Left cardiac atrium (tissue), 4 donors: ENCODE results near the gene TUBB6. TPM values are rescaled to one million over a fixed set of nuclear protein-coding genes. Genes with fewer than 3 reads are reported as not detected.

Experiments
- ATAC-seq, 2 donors: fragments of 200-7000 bp; cut with Tn5 transposase; one replicate each; pipeline ENCODE4 v1.9.1; 2020; ENCODE audit warnings: mild to moderate bottlenecking in 2 of 2, moderate library complexity in 2 of 2
- DNase-seq: peaks from one replicate; pipeline ENCODE4 v3.0.0-alpha.2; 2020
- intact Hi-C, 2 donors: fragments of 100-400 bp; cut with DNase I; formaldehyde crosslinking; loops; one replicate each; pipeline versions ENCODE4 v1.14.1 to v1.15.1; 2022 to 2023
- long read RNA-seq: library from polyadenylated mRNA; unstranded; transcript quantifications from one replicate; pipeline ENCODE4 v2.0.0, GENCODE V29; 2021
- total RNA-seq, 2 donors: library from RNA; stranded (reverse); fragmentation: NEBNext Ultra II Directional; extraction: Animal tissue kit (Norgen Biotek cat#: 25700); gene quantifications; one replicate each; pipeline ENCODE4 v1.2.1, GENCODE V29; 2021
- donor health status: DM: no; HTN: yes; CAD: no.
- donor health status: DM: no; HTN: yes; CAD: no; lungs with severe emphysema.
- donor health status: DM: yes; HTN: yes; CAD: no.
- donor health status: Dilated cardiomyopathy.

The TUBB6 gene
- 100 to 1,000 TPM; 211 to 254 TPM for total RNA-seq
- long read RNA-seq, transcript TUBB6-202 (3 exons, 2,163 nt) = minor isoform, 9 of 401 reads
- long read RNA-seq, transcript TUBB6-213 (4 exons, 1,017 nt) = minor isoform, 9 of 401 reads
- long read RNA-seq, transcript TUBB6-203 (4 exons, 788 nt) = minor isoform, 7 of 401 reads
- long read RNA-seq, transcript TUBB6-201 (4 exons, 2,064 nt) = major isoform, 346 of 401 reads
- long read RNA-seq, partial matches to known transcripts = 18 of 401 reads
- long read RNA-seq, other reads (novel, unspliced or antisense) = 5 of 401 reads

DNA sequence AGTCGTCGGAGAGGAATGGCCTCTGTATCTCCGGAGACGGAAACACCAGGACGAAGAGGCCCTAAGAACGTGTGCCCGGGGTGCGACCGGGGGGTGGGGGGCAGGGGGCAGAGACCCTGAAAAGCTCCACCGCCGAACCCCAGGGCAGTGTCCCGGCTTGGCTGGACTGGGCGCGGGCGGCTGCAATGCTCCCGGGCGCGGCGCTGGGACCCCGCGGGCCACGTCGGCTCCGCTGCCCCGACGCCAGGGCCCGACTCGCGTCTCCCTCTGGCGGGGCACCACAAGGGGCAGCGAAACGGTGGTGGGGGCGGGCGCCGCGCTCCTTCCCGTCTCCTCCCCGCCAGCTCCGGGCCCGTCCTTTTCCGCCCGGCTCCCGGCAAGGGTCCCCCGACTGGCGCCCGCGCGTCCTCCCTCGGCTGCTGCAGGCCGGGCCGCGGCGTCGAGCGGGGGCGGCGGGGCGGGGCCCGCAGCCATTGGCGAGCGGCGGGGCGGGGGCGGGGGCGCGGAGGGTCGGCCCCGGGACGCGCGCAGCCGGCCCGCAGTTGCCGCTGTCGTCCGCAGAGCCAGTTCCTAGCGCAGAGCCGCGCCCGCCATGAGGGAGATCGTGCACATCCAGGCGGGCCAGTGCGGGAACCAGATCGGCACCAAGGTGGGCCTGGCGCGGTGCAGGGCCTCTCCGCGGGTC is at the start of gene TUBB6:
Gene TUBB6, plus strand, starts transcription at position 541 of the 685 bp plus-strand sequence. Its CDS starts 52 bp downstream, at position 593.
- DNase-seq (peak; percentile 88), ATAC-seq (peak; percentile 77 to 85)
- intact Hi-C loops = no loop called here

DNA sequence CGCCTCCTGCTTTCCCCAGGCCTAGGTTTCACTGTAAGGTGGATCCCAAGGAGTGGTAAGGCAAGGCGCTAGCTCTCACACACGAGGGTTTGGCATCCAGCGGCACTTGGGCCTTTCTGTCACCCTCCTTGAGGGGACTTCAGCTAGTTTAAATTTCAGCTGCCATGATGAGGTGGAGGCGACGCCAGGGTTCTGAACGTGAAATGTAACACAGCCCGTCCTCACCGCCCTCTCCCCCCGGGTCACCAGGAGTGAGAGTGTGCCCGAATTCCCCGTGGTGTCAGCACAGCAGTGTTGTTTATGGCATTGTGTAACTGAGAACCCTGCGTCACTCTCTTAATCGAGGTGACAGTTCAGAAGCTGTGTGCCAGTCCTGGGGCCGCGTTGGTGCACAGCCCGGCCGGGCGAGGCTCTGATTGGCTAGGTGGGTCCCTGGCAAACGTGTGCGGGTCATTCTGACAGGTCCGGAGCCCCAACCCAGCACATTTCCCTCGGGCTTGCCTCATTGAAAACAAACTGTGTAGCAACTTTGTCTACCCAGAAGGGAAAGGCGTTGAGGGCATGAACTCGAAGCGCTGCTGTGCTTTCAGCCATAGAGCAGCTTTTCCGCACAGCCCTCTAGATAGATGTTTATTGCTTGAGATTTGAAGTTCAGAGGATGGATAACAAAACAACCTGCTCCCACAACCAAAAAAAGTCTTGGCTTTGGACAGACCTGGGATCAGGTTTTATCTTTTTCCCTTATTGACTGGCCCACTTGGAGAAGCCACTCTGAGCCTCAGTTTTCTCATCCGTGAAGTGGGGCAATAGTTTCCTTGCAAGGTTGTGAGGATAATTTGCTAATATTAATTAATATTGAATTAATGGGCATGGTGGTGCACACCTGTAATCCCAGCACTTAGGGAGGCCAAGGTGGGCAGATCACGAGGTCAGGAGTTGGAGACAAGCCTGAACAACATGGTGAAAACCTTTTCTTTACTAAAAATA is 49.0 kb upstream of the TUBB6 start:
- DNase-seq (no peak), ATAC-seq (peak in 1 of 2 donors; percentile 78)
- intact Hi-C loops = no loop called here

DNA sequence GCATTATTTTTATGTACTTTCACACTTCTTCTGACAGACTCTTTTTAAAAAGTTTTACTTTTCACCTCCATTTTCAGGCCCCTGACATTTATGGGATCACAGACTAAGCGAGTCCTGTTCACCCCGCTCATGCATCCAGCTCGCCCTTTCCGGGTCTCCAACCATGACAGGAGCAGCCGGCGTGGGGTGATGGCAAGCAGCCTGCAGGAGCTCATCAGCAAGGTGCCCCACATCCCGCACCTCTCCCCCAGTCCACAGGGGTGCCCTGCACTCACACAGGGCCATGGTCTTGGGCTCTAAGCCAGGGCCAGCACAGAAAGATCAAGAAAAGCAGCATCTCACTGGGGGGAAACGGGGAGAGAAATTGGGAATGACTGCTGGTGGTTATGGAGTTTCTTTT is 45.3 kb upstream of the TUBB6 start:
- intact Hi-C loops = no loop called here
- ATAC-seq = no peak
- no peak for DNase-seq

DNA sequence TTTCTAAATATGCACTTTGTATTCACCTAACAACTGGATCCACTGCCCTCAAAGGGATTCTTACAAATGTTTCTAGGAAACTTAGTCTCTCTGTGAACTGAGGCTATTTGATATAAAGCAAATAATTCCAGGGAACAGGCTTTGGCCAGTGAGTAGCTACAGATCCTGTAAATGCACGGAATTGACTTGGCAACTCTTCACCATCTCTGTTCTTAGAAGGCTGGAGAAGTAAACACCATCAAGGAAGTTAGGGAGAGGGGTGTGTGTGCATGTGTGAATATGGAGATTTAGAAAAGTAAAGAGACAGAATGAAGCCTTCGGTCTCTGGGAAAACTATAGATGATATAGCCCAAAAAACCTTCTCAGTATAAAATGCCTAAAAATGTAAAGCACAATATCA is 43.2 kb upstream of the TUBB6 start:
- DNase-seq = no peak
- no peak for ATAC-seq
- intact Hi-C loops = no loop called here

DNA sequence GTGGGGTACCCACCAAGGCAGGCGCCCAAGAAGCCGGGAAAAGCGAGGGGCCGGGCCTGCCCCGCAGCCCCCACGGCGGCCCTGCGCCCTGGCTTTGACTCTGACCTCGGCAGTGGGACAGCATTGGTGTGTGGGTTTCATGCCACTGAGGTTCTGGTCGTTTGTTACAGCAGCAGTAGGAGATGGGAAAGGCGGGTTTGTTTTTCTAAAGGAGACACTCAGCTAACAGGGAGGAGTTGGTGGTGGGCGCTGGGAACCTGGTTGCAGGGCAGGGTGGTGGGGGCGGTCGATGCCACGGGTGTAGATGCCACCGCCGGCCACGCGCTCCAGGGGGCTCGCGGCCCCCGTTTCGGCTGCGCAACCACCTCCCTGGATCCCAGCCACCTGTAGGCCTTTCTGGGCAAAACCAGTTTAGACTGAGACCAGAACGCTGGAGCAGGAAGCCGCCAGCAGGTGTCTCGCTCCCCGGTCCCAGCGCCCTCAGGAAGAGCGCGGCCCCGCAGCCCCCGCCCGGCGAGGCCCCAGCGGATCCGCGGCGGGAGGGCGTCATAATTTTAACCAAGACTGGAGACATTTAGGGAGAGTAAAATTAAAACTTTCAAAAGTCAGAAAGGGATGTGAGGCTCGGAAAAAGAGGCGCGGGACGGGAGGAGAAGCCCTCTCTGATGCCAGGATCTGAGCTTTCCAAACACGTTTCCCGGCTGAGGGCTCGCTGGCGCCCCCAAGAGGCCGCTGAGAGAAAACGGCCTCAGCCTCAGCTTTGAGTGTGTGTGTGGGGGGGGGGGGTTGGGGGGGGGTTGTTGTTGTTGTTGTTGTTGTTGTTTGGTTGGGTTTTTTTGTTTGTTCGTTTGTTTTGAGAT is 36.4 kb upstream of the TUBB6 start:
- ATAC-seq (peak; percentile 91 to 93), DNase-seq (peak; percentile 72)
- intact Hi-C loops = no loop called here

DNA sequence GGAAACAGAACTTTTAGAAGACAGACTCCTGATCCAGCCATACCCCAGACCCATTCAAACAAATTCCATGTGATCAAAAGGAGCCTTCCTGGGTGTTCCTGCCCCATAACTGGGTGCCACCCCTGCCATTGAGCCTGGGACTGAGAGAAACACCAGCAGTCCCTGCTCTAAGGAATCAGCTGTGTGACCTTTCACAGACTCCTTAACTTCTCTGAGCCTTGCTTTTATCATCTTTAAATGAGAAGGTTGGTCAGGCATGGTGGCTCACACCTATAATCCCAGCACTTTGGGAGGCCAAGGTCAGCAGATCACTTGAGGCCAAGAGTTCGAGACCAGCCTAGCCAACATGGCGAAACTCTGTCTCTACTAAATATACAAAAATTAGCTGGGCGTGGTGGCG is 33.2 kb upstream of the TUBB6 start:
- intact Hi-C loops = no loop called here
- DNase-seq (no peak), ATAC-seq (no peak)

DNA sequence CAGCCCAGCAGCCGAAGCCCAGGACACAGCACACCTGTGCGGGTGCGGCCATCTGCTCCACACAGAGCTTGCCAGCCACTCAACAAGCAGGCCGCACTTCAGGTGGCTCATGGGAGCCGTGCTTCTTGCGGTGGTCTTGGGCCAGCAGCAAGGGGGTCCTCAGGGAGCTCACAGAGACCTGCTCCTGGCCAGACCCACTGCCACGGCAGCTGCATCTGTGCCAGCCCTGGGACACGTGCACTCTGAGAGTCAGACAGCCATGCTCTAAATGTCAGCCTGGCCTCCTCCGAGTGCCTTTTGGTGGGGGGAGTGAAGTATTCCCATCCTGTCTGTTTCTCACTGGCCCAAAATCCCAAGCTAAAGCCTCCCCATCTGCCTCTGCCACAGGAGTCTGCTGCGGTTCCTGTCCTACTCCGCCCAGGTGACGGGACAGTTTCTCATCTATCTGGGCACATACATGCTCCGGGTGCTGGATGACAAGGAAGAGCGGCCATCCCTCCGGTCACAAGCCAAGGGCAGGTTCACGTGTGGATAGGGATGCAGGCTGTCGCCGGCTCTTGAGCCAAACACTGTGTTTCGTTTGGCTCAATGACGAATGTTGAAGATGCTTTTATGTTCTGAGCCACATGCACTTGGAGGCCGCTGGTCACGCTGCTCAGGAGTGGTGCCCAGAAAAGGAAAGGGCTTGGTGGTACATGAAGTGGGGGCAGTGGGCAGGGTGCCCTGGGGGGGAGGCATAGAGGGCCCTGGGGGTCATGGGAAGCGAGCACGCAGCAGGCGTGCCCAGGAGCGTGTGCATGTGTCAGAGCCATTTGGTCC is 31.1 kb upstream of the TUBB6 start:
- DNase-seq (no peak), ATAC-seq (no peak)
- intact Hi-C loops = no loop called here

DNA sequence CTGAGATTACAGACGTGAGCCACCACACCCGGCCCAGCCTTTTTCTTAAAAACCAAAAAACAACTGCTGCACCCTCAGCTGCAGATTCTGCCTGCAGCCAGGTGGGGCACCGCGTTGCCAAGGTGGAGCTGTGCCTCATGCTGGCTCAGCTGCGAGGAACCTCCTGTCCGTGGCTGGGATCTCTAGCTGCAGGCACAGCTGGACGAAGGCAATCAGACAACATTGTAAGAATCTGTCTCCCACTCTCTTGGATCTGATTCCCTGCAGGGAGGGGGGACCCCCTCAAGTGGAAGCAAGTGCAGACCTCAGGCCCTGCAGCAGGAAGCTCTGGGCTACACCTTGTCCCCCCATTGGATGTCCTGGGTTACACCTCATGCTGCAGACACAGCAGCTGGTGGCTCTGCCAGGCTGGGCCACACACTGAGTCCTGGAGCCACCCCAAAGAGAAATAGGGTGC is 29.8 kb upstream of the TUBB6 start:
- intact Hi-C loops = no loop called here
- ATAC-seq (peak; percentile 3 to 10), DNase-seq (no peak)

DNA sequence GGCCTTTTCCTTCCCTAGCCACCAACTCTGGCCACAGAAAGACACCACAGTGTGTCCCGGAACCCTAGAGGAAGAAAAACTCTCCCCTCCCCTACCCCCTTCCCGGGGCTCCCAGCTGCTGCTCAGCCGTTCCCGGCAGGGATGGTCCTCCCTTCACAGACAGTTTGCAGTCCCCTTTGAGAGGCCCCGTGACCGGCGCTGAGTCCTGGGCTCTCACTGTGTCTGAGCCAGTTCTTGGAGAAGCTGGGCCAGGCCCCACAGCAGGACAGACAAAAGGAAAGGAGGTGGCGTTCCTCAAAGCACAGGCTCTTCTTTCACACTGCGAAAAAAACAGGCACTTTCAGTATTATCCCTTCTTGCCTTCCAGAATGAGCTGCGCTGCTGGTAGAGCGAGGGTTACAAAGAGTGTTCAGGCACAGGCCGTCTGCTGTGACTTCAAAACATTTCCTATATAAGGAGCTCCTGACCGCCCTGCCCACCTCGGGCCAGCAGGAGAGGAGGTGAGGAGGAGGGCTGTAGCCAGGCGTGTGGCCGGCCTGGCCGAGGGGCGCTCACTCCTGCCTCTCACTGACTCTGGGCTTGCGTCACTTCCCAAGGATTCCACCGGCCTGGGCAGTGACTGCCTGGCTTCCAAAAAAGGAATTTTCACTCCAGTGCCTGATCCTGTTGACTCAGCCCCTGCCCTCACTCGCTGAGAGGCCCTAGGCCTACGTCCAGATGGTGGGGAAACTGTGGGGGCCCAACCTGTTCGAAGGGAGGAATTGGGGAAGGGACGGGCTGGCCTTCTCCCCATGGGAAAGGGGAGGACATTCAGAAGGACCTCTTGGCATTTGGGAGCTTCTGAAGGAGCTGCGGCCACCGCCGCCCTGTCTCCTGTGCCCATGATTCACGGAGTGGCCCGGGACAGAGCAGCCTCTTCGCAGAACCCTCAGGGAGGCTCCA is 29.0 kb upstream of the TUBB6 start:
- DNase-seq (peak; percentile 91), ATAC-seq (peak; percentile 96)
- intact Hi-C loops = no loop called here

DNA sequence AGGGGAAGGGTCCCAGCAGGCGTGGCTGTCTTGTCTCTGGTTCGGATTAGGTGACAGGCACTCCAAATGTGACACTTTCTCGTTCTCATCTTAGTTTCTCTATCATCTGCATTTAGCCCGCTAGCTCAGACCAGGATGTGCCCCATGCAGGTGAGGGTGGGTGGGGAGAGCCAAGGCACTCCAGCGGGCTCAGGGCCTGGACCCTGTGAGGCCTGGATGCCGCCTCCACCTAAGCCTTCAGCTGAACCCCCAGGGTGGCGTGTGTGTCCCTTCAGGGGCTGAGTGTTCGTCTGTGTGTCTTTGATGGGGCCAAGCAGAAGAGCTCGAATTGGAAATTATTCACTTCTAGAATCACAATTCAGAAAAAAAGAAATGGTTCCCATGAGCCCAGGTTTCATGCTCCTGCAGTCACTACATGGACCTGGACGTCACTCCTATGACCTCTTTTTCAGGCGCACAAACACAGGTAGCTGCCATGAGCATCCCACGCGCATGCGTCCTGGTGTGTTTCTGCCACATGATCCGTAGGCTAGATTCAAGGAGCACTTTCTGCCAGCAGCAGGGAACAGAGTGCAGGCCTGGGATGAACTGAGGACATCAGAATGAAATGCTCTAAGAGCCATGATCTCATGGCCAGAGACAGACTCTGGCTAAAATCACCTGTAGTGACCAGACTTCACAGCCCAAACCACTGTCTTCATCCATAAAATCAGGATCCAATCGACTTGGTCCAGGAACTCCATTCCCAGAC is 28.1 kb upstream of the TUBB6 start:
- peak; percentile 51 for DNase-seq

DNA sequence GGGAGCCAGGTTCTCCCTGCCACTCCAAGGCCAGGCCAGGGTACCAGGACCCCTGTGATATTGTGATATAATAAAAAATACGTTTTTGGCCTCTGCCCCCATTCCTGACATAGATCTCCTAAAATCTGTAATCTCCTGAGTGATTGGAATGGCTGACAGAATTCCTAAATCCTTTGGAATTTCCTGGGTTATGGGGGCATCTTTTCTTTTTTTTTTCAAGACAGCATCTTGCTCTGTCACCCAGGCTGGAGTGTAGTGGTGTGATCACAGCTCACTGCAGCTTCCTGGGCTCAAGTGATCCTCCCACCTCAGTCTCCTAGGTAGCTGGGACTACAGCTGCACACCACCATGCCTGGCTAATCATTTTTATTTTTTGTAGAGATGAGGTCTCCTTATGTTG is 26.2 kb upstream of the TUBB6 start:
- ATAC-seq (no peak), DNase-seq (no peak)
- intact Hi-C loops = loop anchor here in 1 of 2 donors (10.0 kb wide), 1 partner anchor 93 kb away; the partner anchor contains the start of gene AFG3L2

More for the DNA sequence above, 28.1 kb upstream of the TUBB6 start:
- intact Hi-C loops = loop anchor here in 1 of 2 donors (10.0 kb wide), 1 partner anchor 95 kb away; the partner anchor contains the start of gene AFG3L2
- ATAC-seq = peak in 1 of 2 donors; percentile 12

DNA sequence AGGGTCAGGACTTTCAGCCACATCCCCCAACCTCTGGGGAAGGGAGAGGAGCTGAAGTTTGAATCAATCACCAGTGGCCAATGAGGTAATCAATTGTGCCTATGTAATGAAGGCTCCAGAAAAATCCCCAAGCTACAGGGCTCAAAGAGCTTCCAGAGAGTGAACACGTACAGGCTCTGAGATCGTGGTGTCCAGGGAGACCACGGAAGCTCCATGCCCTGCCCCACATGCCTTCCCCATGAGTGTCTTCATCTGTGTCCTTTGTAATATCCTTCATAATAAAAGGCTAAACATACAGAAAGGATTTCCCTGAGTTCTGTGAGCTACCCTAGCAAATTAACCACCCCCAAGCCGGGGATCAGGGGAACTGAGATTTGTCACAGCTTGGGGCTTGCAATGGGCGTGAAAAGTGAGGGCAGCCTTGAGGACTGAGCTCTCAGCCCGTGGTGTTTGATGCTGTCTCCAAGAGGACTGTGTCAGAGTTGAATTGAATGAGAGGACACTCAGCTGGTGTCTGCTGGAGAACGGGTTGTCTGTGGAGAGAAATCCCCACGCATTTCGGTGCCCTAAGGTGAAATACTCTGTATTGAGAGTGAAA is 25.5 kb upstream of the TUBB6 start:
- intact Hi-C loops = loop anchor here in 1 of 2 donors (10.0 kb wide), 1 partner anchor 92 kb away; the partner anchor contains the start of gene AFG3L2
- no peak for ATAC-seq

DNA sequence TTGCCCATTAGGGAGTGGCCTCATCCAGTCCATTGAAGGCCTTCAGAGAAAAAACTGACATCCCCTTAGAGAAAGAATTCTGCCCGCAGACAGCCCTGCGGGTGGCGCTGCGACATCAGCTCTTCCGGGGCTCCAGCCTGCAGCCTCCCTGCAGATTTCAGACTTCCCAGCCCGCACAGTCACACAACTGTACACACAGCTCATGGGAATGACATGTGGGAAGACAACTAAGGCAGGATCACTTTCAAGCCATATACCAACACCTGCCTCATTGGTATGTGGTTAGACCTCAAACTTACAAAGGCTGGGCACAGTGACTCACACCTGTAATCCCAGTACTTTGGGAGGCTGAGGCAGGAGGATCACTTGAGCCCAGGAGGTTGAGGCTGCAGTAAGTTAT is 24.8 kb upstream of the TUBB6 start:
- ATAC-seq (no peak), DNase-seq (no peak)
- intact Hi-C loops = loop anchor here in 1 of 2 donors (10.0 kb wide), 1 partner anchor 92 kb away; the partner anchor contains the start of gene AFG3L2

More for the DNA sequence above, 25.5 kb upstream of the TUBB6 start:
- no peak for DNase-seq

DNA sequence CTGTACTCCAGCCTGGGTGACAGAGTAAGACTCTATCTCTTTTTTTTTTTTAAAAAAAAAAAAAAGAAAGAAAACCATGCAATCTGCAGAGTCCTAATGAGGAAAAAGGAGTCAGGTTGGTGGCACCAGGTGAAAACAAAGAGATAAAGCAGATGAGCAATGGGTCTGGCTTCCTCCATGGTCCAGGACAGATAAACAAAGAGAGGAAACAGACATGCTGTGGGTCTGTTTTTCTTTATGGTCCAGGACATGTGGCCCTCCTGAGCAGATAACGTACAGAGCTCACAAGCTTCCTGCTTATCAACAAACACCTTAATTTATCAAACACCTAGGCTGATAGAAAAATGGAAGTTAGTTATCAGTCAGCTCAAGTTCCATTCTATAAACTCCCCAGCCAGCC is 24.4 kb upstream of the TUBB6 start:
- DNase-seq (no peak), ATAC-seq (no peak)
- intact Hi-C loops = loop anchor here in 1 of 2 donors (10.0 kb wide), 1 partner anchor 91 kb away; the partner anchor contains the start of gene AFG3L2

DNA sequence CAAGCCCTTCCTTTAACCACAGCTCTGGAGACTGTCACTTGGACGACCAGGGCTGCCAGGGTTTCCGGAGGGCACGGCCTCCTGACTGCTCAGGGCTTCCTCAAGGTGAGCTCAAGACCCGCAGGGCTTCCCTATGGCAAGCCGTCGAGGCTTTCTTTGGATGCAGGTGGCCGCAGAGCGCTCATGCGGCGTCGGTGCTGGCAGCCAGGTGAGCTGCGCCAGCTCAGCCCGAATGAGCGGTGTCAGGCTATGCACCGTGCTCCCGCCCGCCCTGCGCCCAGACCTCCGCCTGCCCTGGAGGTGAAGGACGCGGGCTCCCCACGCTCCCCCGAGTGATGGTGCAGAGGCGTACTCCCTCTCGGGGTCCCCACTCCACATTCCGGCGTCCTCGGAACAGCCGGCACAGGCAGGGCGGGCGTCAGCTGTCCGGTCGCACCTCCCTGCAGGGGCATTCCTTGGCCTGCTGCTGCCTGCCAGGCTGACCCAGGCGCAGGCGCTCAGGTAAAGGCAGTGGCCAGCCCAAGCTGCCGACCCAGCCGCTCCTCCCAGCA is 20.8 kb upstream of the TUBB6 start:
- no peak for DNase-seq
- ATAC-seq = peak; percentile 38 to 59
- intact Hi-C loops = loop anchor here in 1 of 2 donors (10.0 kb wide), 1 partner anchor 88 kb away; the partner anchor contains the start of gene AFG3L2
